IMR-90 (cell line): ENCODE data around the gene KLHL17.

Experiments
- BHLHE40 ChIP-seq: fragments of 150-350 bp; IDR thresholded peaks from 2 replicates; pipeline ENCODE4 v1.6.1; 2016; ENCODE audit warnings: mild to moderate bottlenecking, low read depth, low read length
- CTCF ChIP-seq: conservative IDR thresholded peaks from 2 replicates; pipeline ENCODE4 v1.5.1; 2012; ENCODE audit warnings: mild to moderate bottlenecking, low read depth, low read length, improper control_type of control experiment
- MAFK ChIP-seq: IDR thresholded peaks from 2 replicates; pipeline ENCODE4 v1.6.1; 2012; ENCODE audit warnings: low read depth, low read length, improper control_type of control experiment
- MAZ ChIP-seq: IDR thresholded peaks from 2 replicates; pipeline ENCODE4 v1.6.1; 2012; ENCODE audit warnings: low read depth, mild to moderate bottlenecking, low read length, improper control_type of control experiment, moderate library complexity, borderline replicate concordance
- POLR2A ChIP-seq: IDR thresholded peaks from 2 replicates; pipeline ENCODE4 v1.6.1; 2012; ENCODE audit warnings: mild to moderate bottlenecking, low read depth, low read length
- RFX5 ChIP-seq: IDR thresholded peaks from 2 replicates; pipeline ENCODE4 v1.8.0; 2012; ENCODE audit warnings: low read depth, mild to moderate bottlenecking, low read length, moderate library complexity
- SMC3 ChIP-seq: fragments of 150-350 bp; IDR thresholded peaks from 2 replicates; pipeline ENCODE4 v1.6.1; 2016; ENCODE audit warnings: low read depth, mild to moderate bottlenecking, antibody characterized with exemption, low read length, moderate library complexity
- TF ChIP-seq, protein P1 (sequence below): fragments of 150-350 bp; IDR thresholded peaks from 2 replicates; pipeline ENCODE4 v1.6.1; 2017; ENCODE audit warnings: mild to moderate bottlenecking, antibody characterized with exemption, low read length, low read depth

GRCh38 chr1:1001057-1001783 is 40.8 kb downstream of the KLHL17 start:
- no peak for TF ChIP-seq CTCF
- TF ChIP-seq POLR2A = no peak
- TF ChIP-seq RFX5 = no peak
- no peak for TF ChIP-seq MAZ
- TF ChIP-seq BHLHE40 = no peak
- TF ChIP-seq, protein P1, sequence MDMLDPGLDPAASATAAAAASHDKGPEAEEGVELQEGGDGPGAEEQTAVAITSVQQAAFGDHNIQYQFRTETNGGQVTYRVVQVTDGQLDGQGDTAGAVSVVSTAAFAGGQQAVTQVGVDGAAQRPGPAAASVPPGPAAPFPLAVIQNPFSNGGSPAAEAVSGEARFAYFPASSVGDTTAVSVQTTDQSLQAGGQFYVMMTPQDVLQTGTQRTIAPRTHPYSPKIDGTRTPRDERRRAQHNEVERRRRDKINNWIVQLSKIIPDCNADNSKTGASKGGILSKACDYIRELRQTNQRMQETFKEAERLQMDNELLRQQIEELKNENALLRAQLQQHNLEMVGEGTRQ = no peak
- no peak for TF ChIP-seq MAFK
- TF ChIP-seq SMC3 = no peak
